IgD-negative memory B cell (primary cell): ENCODE measurements around the gene ROPN1. TPM values are rescaled to one million over a fixed set of nuclear protein-coding genes. Genes with fewer than 3 reads are reported as not detected.
"Not testable (repeated sequence)": the region's sequence is repeated elsewhere in the genome, so short reads cannot be mapped to it uniquely, and the experiment has no call there.

Source experiments
- H3K27ac Mint-ChIP-seq, 3 donors: one replicate each; pipeline ENCODE4 v1.8.0; 2020 to 2022; ENCODE audit warnings: mild to moderate bottlenecking in 3 of 3, mixed read lengths in 3 of 3, moderate library complexity in 1 of 3
- H3K27me3 Mint-ChIP-seq: one replicate; pipeline ENCODE4 v1.8.0; 2021; ENCODE audit warnings: mixed read lengths
- H3K36me3 Mint-ChIP-seq: one replicate; pipeline ENCODE4 v1.8.0; 2020; ENCODE audit warnings: mild to moderate bottlenecking, mixed read lengths
- H3K4me1 Mint-ChIP-seq, 3 donors: one replicate each; pipeline ENCODE4 v1.8.0; 2020 to 2022; ENCODE audit warnings: mixed read lengths in 3 of 3, mild to moderate bottlenecking in 1 of 3
- H3K4me3 Mint-ChIP-seq, 4 donors: one replicate each; pipeline ENCODE4 v1.8.0; 2020 to 2022; ENCODE audit warnings: mild to moderate bottlenecking in 4 of 4, mixed read lengths in 4 of 4, moderate library complexity in 3 of 4
- H3K9me3 Mint-ChIP-seq, 3 donors: one replicate each; pipeline ENCODE4 v1.8.0; 2020 to 2021; ENCODE audit warnings: mixed read lengths in 3 of 3, mild to moderate bottlenecking in 1 of 3
- polyA plus RNA-seq: library from polyadenylated mRNA; unstranded; fragments of 300-500 nt; fragmentation: Illumina TruSeq; gene quantifications from one replicate; pipeline ENCODE4 v1.2.3, GENCODE V29; 2021

Gene ROPN1
- polyA plus RNA-seq, 1 donor from 2014 or later: not detected

DNA sequence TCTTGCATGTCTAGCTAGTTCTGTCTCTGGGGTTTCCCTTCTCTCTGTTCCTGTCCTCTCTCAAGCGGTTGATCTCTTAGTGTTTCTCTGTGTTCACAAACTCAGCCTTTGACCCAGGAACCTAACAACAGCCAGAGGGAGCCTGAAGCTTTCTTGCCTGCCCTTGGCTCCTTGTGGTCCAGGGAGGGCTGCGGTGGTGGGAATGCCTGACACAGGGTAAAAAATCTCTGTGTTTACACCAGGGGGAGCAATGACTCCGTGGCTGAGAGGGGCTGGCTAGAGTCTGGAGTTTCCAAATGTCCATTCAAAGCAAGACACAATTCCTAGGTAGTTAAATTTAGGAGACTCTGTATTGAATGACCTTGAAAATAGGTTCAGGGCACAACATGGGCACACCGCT, 24.6 kb upstream of the ROPN1 start:
- H3K27ac Mint-ChIP-seq: not testable (repeated sequence)

DNA sequence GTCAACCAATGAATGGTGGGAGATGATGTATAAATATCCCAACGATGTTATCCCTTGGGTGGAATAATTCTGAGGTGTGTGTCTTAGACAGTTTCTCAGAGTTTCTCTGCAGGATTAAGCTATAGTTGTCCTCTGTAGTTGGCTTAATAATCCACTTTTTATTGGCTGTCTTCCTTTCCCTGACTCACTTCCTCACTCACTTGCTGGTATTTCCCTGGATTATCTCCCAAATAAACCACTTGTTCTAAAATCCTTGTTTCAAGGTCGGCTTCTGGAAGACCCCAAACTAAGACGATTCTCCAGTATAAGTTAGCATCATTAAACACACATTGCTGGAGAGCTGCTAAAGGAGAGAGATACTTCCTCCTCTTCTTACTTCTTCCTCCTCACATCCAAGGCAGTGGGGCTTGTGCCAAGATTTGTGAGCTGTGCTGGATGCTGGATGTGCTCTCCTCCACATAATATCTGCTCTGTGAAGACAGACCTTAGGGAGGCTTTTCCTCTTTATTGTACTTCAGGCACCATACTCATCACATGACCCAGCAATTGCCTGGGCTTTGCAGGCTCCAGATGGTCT, 22.5 kb upstream of the ROPN1 start:
- no peak overlapping the region for H3K27ac Mint-ChIP-seq
- H3K4me3 Mint-ChIP-seq: no peak overlapping the region

More for the DNA sequence above, 24.6 kb upstream of the ROPN1 start:
- not testable (repeated sequence) for H3K9me3 Mint-ChIP-seq, H3K4me1 Mint-ChIP-seq, H3K36me3 Mint-ChIP-seq, H3K4me3 Mint-ChIP-seq
- H3K27me3 Mint-ChIP-seq: peaks cover 15% of the 10 kb centered on the region

DNA sequence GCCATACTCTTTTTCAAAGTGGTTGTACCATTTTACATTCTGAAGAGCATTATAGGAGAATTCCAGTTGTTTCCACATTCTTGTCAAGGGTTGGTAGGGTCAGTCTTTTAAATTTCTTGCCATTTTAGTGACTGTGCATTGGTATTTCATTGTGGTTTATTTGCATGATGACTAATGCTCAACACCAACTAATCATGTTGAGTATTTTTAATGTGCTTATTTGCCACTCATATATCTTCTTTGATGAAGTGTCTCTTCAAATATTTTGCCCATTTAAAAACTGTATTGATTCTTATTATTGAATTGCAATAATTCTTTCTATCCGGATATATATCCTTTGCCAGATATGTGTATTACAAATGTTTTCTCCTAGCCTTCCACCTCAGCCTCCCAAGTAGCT, 16.4 kb upstream of the ROPN1 start:
- H3K36me3 Mint-ChIP-seq, H3K4me1 Mint-ChIP-seq, H3K27ac Mint-ChIP-seq, H3K4me3 Mint-ChIP-seq, H3K9me3 Mint-ChIP-seq: not testable (repeated sequence)
- H3K27me3 Mint-ChIP-seq: peaks cover 33% of the 10 kb centered on the region

More for the DNA sequence above, 22.5 kb upstream of the ROPN1 start:
- Mint-ChIP-seq H3K9me3 (no peaks in the 10 kb centered on the region), H3K4me1 (no peaks in the 10 kb centered on the region), H3K27me3 (peaks cover 14% of the 10 kb centered on the region), H3K36me3 (no peaks in the 10 kb centered on the region)

DNA sequence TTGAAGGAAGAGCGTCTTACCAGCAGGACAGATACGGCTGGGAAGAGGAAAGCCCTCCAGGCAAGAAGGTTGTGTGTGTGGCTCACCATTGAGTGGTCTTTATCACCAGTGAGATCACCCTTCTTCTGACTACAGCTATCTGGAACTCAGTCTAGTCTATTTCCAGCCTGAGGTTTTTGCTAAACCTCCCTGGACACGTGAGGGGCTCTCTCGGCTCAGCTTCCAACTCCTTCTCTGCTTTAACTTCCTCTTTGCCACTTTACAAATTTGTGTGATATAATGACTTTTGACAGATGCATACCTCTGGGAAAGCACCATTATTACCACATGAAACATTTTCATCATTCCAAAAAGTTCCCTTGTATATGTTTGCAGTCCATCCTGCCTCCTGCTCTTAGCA, 15.3 kb upstream of the ROPN1 start:
- H3K36me3 Mint-ChIP-seq: no peaks in the 10 kb centered on the region
- no peak overlapping the region for H3K27ac Mint-ChIP-seq
- H3K27me3 Mint-ChIP-seq: peaks cover 36% of the 10 kb centered on the region

DNA sequence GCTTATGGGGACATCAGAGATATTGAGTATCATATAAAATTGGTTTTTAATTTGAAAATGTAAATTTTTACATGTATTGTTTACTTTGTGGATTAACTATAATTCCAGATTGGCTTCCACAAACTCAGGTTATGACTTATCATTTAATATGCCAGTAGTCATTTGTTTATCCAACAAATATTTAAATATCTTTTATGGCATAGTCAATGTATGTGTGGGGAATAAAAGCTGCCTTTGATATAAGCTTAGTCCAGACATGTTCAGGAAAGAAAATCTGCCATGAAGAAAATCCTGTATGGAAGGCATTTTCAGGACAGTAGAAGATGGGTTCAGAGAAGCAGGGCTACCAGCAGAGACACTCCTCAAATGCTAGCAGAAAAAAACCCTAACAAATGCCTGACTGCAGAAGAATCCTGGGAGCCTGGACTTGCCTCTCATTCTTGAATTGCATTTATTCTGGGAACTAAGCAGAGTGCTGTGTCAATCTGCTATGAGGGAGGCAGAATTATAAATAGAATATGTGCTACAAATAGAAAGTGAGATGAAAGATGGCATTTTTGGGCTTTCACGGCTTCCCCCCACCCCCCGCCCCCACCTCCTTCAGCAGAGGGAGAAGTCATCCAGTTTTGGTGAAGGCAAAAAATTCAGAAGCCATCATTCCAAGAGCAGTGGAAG, 10.6 kb upstream of the ROPN1 start:
- H3K27me3 Mint-ChIP-seq: peaks cover 37% of the 10 kb centered on the region
- not testable (repeated sequence) for H3K4me1 Mint-ChIP-seq, H3K9me3 Mint-ChIP-seq, H3K4me3 Mint-ChIP-seq, H3K36me3 Mint-ChIP-seq, H3K27ac Mint-ChIP-seq

More for the DNA sequence above, 15.3 kb upstream of the ROPN1 start:
- Mint-ChIP-seq H3K9me3 (peaks cover 0 to 4% (median 2%) of the 10 kb centered on the region in 3 donors), H3K4me1 (no peaks in the 10 kb centered on the region), H3K4me3 (no peak overlapping the region)

DNA sequence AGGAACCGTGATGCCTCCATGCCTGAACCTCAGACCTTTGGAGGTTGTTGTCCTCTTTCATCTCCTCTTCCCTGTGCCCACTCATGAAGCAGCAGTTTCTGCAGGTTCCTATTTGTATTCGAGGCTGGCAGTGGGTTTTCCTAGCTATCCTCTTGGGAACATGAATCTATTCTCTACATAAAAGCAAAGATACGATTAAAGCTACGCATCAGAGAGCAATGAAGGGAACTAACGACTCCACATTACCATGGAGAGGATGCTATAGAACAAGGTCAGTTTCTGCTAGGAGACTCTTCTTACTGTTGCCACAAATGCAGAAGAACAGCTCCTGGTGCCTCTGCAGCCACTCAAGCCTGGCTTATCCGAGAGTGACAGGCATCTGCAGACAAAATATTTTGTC, 9.4 kb upstream of the ROPN1 start:
- H3K27me3 Mint-ChIP-seq: peaks cover 28% of the 10 kb centered on the region
- not testable (repeated sequence) for H3K4me1 Mint-ChIP-seq, H3K4me3 Mint-ChIP-seq, H3K27ac Mint-ChIP-seq, H3K9me3 Mint-ChIP-seq, H3K36me3 Mint-ChIP-seq

DNA sequence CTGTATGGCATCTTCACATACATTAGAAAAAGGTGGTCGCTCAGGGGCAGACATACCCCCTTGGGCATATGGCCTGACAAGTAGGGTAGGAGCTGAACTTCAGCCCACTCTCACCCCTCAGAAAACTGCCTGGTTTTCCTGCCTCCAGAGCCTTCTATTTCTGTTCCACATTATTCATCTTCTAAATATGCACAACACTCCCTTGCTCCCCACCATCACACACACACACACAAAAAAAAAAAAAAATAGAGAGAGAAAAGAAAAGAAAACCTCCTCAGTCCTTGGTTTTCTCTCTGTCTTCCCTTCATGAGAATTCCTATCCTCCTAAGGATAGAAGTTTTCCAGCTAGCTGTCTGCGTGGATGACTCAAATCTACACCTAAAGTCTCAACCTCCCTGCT, 5.6 kb upstream of the ROPN1 start:
- Mint-ChIP-seq H3K4me1 (no peaks in the 10 kb centered on the region), H3K9me3 (peaks cover 0 to 4% (median 3%) of the 10 kb centered on the region in 3 donors), H3K36me3 (no peaks in the 10 kb centered on the region), H3K27ac (no peak overlapping the region), H3K27me3 (peaks cover 17% of the 10 kb centered on the region), H3K4me3 (no peak overlapping the region)

DNA sequence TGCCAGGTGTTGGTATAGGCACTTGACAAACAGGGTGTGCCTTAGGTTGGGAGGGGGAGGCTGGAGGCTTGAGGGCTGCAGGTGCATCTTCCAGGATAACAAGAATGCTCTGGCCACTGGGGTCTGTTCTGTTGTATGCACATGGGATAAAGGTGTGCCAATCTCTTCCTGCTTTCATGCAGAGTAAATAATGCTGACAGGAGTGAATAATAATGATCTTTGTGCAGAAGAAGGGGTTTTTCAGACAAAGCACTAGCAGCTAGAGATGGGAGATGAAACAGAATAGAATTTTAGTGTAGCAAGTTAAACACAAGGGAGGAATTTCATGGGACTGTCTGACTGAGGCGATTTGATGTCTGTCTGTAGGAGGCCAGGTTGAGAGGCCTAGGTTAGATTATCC, 1.9 kb upstream of the ROPN1 start:
- Mint-ChIP-seq H3K4me1 (peaks cover 0 to 1% (median 0%) of the 10 kb centered on the region in 3 donors), H3K36me3 (no peaks in the 10 kb centered on the region), H3K27me3 (peaks cover 13% of the 10 kb centered on the region)

DNA sequence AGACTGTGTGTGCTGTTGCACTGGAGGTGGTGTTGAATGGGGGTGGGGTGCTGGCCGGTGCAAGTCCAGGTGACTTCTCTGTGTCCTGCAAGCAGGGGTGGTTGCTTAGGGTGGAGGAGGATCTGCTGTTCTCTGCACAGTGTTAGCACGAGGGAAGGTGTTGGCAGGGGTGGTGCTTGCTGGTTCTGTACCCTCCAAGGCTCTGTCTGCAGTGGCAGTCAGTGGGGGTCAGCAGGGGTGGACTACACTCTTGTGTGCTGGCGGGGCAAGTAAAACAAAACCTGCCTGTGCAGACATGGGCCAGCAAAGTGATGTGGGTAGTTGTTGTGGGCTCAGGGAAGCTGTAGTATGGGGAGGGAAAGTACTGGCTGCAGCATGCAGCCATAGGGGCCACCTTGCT, 5.5 kb downstream of the ROPN1 start:
- no peak overlapping the region for H3K4me3 Mint-ChIP-seq
- no peaks in the 10 kb centered on the region for H3K9me3 Mint-ChIP-seq
- H3K27ac Mint-ChIP-seq: no peak overlapping the region
- peaks cover 2% of the 10 kb centered on the region for H3K36me3 Mint-ChIP-seq
- peaks cover 17% of the 10 kb centered on the region for H3K27me3 Mint-ChIP-seq
- no peaks in the 10 kb centered on the region for H3K4me1 Mint-ChIP-seq

More for the DNA sequence above, 1.9 kb upstream of the ROPN1 start:
- Mint-ChIP-seq H3K27ac (no peak overlapping the region), H3K9me3 (peaks cover 0 to 4% (median 3%) of the 10 kb centered on the region in 3 donors), H3K4me3 (no peak overlapping the region)

DNA sequence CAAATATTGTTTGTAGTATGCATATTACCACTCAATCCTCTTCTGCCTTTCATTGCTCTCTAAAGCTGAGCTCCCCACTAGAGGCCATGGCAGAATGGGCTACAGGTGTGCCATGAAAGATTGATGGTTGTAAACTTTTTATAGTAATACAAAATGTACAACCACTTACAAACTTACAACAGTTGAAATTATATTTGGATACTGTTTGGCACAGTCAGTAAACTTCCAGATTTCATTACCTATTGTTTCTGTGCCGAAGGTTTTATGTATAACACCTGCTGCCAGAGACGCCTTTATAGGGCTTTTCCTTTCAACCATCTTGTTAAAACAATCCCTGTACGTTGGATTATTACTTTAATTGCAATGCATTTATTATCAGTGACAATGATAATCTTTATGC, 7.0 kb downstream of the ROPN1 start:
- peaks cover 19% of the 10 kb centered on the region for H3K27me3 Mint-ChIP-seq

DNA sequence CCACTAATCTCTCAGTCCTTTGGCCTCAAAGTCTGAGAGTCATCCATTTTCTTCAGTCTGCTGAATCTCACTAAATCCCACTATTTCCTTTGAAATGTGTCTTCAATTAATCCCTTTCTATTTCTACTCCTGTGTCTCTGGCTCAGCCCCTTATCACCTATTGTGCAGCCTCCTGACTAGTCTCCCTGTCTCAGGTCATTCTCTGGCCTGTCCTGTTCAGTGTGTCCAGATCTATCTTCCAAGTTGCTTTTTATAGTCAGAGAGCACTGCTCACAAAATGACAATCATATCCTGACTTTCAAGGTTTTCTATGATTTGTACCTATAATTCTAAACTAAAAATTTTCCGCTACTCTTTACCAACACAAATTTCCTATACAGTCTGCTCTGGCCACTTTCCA, 7.6 kb downstream of the ROPN1 start:
- peaks cover 20% of the 10 kb centered on the region for H3K27me3 Mint-ChIP-seq
- H3K4me3 Mint-ChIP-seq: no peak overlapping the region
- no peak overlapping the region for H3K27ac Mint-ChIP-seq
- no peaks in the 10 kb centered on the region for H3K9me3 Mint-ChIP-seq
- H3K36me3 Mint-ChIP-seq: peaks cover 2% of the 10 kb centered on the region
- peaks cover 0 to 3% (median 0%) of the 10 kb centered on the region in 3 donors for H3K4me1 Mint-ChIP-seq

More for the DNA sequence above, 7.0 kb downstream of the ROPN1 start:
- H3K4me3 Mint-ChIP-seq: no peak overlapping the region
- no peaks in the 10 kb centered on the region for H3K9me3 Mint-ChIP-seq
- no peaks in the 10 kb centered on the region for H3K4me1 Mint-ChIP-seq
- H3K36me3 Mint-ChIP-seq: peaks cover 2% of the 10 kb centered on the region
- H3K27ac Mint-ChIP-seq: no peak overlapping the region

DNA sequence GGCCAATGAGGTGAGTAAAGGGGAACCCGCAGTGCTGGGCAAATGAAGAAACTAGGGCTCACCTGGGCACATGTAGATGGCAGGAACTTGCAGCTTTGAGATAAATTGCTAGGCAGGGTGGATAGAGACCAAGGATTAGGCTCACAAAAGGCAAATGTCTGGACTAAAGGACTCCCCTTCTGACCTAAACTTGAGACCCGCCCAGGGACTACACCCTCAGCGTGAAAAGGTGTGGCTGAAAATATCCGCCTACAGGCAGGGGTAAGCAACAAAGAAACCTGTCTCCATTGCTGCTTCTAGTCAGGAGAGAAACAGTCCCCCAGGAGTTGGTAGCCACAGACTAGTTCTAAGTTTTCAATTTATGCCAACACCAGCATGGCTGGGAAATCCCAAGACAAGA, 10.6 kb downstream of the ROPN1 start:
- H3K4me1 Mint-ChIP-seq, H3K4me3 Mint-ChIP-seq, H3K36me3 Mint-ChIP-seq, H3K27ac Mint-ChIP-seq, H3K9me3 Mint-ChIP-seq: not testable (repeated sequence)
- H3K27me3 Mint-ChIP-seq: peaks cover 12% of the 10 kb centered on the region

DNA sequence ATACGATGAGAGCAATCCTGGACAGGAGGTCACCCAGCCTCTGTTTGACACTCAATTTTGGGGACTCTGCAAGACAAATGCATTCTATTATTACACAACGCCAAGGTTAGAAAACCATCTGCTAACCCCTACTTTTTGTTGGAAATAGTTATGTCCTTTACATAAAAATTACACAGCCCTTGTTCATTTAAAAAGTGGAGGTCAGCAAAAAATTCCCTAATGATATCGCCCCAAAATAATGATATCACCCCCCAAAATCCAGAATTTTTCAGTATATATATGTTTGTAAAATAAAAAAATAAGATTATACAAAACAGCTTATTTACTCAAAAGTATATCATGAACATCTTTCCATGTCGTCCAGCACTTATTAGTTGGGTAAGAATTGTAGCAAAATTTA, 11.4 kb downstream of the ROPN1 start:
- H3K4me3 Mint-ChIP-seq: no peak overlapping the region
- H3K9me3 Mint-ChIP-seq: no peaks in the 10 kb centered on the region
- H3K27ac Mint-ChIP-seq: no peak overlapping the region
- H3K4me1 Mint-ChIP-seq: peaks cover 0 to 3% (median 0%) of the 10 kb centered on the region in 3 donors
- peaks cover 2% of the 10 kb centered on the region for H3K36me3 Mint-ChIP-seq
- peaks cover 11% of the 10 kb centered on the region for H3K27me3 Mint-ChIP-seq

DNA sequence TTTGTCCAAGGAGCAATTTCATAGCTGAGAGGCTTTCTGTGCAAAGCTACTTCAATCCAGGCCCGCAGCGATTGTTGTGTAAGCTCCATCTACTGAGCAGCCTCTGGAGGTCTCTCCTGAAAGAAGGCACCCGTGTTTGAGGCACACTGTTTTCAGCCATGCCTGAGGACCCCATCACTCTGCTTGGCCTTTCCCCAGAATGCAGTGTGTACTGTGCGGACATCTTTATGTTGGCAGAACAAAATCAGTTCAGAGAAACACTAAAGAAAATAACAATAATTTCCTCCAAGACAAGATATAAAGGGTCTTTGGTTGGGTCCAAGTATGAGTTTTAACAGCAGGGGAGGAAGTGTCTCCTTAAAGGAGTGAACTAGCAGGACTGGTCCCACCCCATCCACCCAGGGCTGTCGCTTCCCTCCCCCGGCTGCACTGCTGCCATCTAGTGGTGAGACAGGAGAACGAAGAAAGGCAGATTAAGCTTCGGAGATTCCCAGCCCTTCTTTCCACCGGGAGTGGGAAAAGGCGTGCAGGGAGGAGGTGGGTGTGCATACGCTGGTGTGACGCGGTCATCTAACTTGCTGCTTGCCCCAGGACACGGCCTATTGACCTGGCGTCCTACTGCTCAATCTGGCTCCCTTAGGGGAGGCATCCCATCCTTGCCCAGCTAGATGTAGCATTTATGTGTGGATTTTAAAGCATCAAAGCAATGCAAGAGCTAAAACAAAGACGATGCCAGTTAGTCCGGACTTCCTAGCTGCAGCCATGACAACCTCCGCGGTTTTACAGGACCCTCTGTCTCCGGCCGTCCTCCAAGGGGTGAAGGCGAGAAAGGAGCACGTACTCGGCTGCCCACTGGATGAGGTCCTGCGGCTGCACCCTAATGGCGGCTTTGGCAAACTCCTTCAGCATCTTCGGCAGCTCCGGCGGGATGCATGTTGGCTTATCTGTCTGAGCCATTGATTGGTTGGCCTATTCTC, 12.1 kb downstream of the ROPN1 start:
- not testable (repeated sequence) for H3K36me3 Mint-ChIP-seq, H3K4me1 Mint-ChIP-seq, H3K4me3 Mint-ChIP-seq, H3K9me3 Mint-ChIP-seq, H3K27ac Mint-ChIP-seq
- peaks cover 11% of the 10 kb centered on the region for H3K27me3 Mint-ChIP-seq

DNA sequence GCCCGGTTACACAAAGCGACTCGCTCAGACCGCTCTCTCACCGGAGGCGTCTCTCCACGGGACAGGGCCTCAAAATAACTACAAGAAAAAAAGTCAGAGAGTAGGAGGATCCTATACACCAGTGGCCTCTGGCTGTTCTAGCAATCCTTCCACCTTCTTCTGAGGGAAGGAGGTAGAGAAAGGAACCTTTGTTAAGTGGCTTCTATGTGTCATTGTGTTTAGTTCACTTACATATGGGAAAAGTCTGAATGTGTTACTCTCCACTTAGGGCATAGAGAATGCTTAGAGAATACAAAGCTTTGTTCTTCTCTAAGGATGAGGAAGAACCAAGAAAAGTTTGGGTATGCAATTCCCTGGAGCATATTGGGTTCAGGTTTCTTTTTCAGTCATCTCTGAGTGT, 15.0 kb downstream of the ROPN1 start:
- not testable (repeated sequence) for H3K4me1 Mint-ChIP-seq, H3K36me3 Mint-ChIP-seq, H3K9me3 Mint-ChIP-seq, H3K27ac Mint-ChIP-seq, H3K4me3 Mint-ChIP-seq
- H3K27me3 Mint-ChIP-seq: peaks cover 22% of the 10 kb centered on the region
